DMS 273 treated with DMSO at 0.1 percent for 48 hours (cell line): ENCODE data around the gene IDI2.
"Not testable (repeated sequence)": the region's sequence is repeated elsewhere in the genome, so short reads cannot be mapped to it uniquely, and the experiment has no call there.

Experiments used
- DNase-seq: peaks from one replicate; lab custom pipeline; 2025; lab: John Stamatoyannopoulos, UW

The IDI2 gene

GRCh38 chr10:1047937-1048336, 22.3 kb upstream of the IDI2 start:
- no peak for DNase-seq

- DNase-seq = no peak
Observed at GRCh38 chr10:1045415-1045814, 19.8 kb upstream of the IDI2 start.

- no peak for DNase-seq
Observed at GRCh38 chr10:1044964-1045363, 19.3 kb upstream of the IDI2 start.

GRCh38 chr10:1044146-1044545, 18.5 kb upstream of the IDI2 start:
- no peak for DNase-seq

GRCh38 chr10:1043532-1043995, 17.9 kb upstream of the IDI2 start:
- DNase-seq = no peak

GRCh38 chr10:1041514-1041913, 15.9 kb upstream of the IDI2 start:
- no peak for DNase-seq

GRCh38 chr10:1040133-1040532, 14.5 kb upstream of the IDI2 start:
- no peak for DNase-seq

- not testable (repeated sequence) for DNase-seq
Observed at GRCh38 chr10:1038769-1039168, 13.1 kb upstream of the IDI2 start.

- DNase-seq = no peak
Observed at GRCh38 chr10:1037098-1037497, 11.4 kb upstream of the IDI2 start.

- no peak for DNase-seq
Observed at GRCh38 chr10:1036341-1036791, 10.7 kb upstream of the IDI2 start.

- no peak for DNase-seq
Observed at GRCh38 chr10:1035201-1035600, 9.5 kb upstream of the IDI2 start.

GRCh38 chr10:1034758-1035157, 9.1 kb upstream of the IDI2 start:
- DNase-seq = no peak

- DNase-seq = no peak
Observed at GRCh38 chr10:1033601-1034000, 7.9 kb upstream of the IDI2 start.

- no peak for DNase-seq
Observed at GRCh38 chr10:1029838-1030237, 4.2 kb upstream of the IDI2 start.

- DNase-seq = no peak
Observed at GRCh38 chr10:1026578-1026977, 919 bp upstream of the IDI2 start.

- DNase-seq = no peak
Observed at GRCh38 chr10:1024103-1024502, 1.6 kb downstream of the IDI2 start.

GRCh38 chr10:1022413-1022812, 3.2 kb downstream of the IDI2 start:
- no peak for DNase-seq

GRCh38 chr10:1020958-1021357, 4.7 kb downstream of the IDI2 start:
- DNase-seq = no peak

GRCh38 chr10:1020460-1020859, 5.2 kb downstream of the IDI2 start:
- no peak for DNase-seq

GRCh38 chr10:1019362-1019761, 6.3 kb downstream of the IDI2 start:
- no peak for DNase-seq

- no peak for DNase-seq
Observed at GRCh38 chr10:1015688-1016087, 10.0 kb downstream of the IDI2 start.

GRCh38 chr10:1011696-1012095, 14.0 kb downstream of the IDI2 start:
- DNase-seq = no peak

- no peak for DNase-seq
Observed at GRCh38 chr10:1010703-1011102, 15.0 kb downstream of the IDI2 start.

GRCh38 chr10:1009947-1010346, 15.7 kb downstream of the IDI2 start:
- not testable (repeated sequence) for DNase-seq

- no peak for DNase-seq
Observed at GRCh38 chr10:1009071-1009494, 16.6 kb downstream of the IDI2 start.
